HT1080 (cell line): Measurements from ENCODE around the gene LLGL1. TPM values are rescaled to one million over a fixed set of nuclear protein-coding genes. Genes with fewer than 3 reads are reported as not detected.

ENCODE experiments used
- DNase-seq: peaks from one replicate; pipeline ENCODE4 v3.0.0-alpha.2; 2015; ENCODE audit warnings: low read depth
- total RNA-seq: library from RNA; depleted of rRNA; stranded (reverse); fragments of >200 nt; shearing (Covaris generic); gene quantifications from 2 replicates; pipeline ENCODE4 v1.2.3, GENCODE V29; 2014

LLGL1 gene
- total RNA-seq, 1 experiment from 2014 or later: 39.3 TPM

DNA sequence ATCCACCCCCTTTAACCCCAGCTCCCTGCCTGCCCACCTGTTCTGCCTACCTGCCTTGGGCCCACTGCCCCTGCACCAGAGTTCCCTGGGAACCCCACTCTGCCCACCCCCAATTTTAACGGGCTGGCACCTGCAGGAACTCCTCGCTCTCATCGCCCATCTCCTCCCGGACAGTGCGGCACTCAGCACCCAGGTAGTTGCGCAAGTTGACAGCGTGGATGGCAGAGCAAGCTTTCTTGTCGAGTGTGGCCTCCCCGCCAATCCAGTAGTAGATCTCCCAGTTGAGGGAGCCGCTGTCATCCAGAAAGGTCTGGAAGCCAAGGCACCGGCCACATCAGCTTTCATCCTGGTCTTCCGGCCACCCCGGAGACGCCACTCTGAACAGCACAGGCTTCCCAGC lies 25.3 kb downstream of the LLGL1 start:
- DNase-seq: no peak

DNA sequence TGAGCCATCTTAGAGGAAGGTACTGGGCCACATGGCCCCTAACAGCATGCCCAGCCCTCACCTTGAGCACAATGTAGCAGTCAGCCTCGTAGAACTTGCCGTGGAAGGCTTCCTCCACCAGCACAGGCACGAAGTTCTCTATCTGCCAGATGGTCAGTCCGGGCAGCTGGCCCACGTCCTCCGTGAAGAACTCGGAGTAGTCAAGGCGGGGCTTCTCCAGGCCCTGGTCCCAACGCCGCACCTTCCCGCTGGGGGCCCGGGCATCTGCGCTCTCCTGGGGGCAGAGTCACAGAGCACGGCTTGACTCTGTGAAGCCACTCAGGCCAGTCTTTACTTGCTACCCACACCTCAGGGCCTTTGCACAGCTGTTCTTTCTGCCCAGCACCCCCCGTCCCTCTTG lies 25.8 kb downstream of the LLGL1 start:
- no peak for DNase-seq

DNA sequence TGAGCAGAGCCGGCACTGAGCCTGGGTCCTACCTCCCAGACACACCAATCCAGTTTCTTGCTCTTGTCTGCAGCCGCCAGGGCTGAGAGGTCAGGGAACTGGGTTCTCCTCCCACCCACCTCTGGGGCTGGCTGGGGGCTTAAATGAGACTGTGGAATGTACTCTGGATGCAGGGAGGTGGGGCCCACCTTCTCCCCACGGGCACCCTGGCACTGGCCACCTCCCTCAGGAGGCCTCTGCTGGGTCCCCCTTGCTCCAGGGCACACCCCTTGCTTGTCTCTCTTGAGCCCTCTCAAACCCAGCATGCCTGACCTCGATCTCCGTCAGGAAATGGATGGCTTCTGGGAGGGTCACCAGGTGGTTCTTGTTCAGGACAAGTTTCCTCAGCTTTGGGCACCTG lies 26.7 kb downstream of the LLGL1 start:
- DNase-seq: no peak

DNA sequence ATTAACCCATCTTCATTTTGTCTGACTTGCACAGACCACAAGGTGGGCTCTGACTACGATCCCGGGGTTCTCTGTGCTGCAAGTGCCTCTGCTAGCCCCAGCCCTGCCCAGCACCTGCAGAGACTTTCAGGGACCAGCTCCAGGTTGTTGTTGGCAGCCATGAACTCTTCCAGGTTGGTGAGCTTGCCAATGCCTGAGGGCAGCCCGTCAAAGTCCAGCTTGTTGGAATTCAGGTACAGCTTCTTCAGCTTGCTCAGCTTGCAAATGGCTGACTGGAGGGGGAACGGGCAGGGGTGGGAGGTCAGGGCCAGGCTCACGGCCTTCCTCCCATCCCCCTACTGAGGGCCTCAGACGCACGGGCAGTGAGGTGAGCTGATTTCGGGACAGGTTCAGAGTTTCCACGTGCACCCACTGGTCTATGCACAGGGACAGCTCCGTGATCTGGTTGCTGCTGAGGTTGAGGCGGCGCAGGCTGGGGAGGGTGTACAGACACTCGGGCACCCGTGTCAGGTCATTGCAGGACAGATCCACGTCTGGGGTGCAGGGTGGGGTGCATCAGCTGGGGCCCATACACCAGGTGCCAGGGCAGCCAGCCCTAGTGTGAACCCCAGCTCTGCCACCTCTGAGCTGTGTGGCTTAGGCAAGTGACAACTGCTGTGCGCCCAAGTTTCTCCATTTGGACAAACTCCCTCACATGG lies 27.9 kb downstream of the LLGL1 start:
- DNase-seq: no peak

DNA sequence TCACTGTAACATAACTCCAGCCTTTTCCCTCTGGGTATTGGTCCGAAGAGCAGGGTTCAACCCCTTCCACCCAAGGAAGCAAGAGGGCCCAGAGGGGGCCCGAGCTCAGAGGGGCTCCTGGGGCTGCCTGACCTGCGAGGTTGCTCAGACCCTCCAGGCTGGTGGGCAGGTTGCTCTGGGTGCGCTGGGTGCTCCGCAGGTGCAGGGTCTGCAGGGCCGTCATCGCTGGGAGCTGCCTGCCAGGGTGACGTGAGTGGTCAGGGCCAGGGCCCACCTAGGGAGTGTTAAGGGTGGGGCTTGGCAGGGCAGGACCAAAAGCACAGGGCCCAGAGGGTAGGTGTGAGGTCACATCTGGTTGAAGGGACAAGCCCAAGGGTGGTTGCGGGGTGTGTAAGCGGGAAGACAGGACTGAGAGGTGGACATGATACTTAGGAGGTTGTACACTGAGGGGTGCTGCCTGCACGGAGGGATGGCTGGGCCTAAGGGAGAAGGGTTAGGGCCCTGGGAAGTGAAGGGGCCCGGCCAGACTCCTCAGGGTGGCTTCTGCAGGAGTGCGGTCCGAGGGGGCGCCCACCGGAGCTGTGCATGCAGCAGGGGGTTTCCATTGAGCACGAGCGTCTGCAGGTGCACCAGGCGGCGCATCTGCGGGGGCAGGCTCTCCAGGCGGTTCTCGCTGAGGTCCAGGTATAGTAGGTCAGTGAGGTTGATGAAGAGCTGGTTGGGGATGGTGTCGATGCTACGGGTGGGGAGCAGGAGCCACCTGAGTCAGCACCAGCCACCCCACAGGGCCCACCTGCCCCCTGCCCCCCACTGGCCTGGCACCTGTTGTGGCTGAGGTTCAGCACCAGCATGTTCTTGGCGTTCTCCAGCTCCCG lies 28.7 kb downstream of the LLGL1 start:
- no peak for DNase-seq

DNA sequence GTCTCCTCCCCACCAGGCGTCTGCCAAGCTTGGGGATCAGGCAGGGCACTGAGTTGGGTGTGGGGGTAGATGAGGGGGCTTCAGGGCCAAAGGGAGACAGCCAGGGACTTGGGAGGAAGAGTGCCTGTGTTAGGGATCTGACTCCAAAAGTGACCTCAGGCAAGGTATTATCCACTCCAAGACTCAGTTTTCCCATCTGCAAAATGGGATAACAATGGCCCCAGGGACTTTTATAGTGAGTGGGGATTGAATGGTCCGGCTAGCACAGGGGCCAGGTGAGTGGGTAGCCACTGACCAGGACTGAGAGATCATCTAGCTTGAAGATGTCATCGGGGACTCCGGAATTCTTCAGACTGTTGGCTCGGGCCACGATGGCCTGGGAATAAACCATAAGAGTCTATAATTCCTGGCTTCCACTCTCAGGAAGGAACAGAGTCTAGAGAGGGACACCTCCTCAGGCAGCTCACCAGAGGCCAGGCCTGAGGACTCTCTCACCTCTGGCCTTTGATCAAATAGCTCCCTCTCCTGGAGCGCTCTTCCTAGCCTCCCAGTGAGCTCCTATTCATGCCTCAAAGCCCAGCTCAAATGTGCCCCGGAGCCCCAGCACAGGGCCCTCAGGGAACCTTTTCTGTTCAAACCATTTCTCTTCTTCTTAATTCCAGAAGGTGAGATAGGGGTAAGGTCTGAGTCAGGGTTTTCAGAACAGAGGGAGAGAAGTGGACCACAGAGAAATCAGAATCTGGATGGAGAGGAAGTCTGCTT lies 29.6 kb downstream of the LLGL1 start:
- no peak for DNase-seq

DNA sequence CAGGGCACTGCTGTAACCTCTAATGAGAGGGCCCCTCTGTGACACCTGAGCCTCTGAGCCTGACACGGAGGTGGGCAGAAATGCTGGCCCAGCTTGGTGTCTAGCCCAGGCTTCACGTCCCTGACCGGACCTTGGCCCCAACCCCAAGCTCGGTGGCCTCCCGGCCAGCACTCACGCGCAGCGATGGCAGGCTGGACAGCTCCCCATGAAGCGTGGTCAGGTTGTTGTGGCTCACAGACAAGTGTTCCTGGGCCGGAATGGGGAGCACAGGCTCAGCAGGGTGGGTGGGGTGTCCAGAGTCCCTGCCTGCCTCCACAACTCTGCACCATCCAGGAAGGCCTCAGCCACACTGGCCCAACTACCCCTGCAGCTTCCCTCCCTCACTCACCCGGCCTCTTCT lies 30.9 kb downstream of the LLGL1 start:
- no peak for DNase-seq

DNA sequence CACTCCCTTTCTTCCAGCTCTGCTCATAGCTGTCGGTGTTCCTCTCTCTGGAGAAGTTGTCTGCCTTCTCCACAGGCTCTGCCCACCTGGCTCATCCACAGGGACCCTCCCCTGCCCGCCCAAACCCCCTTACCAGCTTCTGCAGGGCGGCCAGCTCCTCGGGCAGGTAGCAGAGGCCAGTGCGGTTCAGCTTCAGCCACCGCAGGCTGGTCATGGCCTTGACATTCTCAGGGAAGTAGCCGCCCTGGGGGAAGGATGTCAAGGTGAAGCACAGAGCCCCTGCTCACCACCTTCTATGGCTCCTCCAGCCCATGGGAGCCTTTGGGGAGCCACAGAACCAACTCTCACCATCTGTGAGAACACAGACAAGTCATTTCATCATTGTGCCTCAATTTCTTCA lies 31.3 kb downstream of the LLGL1 start:
- no peak for DNase-seq

DNA sequence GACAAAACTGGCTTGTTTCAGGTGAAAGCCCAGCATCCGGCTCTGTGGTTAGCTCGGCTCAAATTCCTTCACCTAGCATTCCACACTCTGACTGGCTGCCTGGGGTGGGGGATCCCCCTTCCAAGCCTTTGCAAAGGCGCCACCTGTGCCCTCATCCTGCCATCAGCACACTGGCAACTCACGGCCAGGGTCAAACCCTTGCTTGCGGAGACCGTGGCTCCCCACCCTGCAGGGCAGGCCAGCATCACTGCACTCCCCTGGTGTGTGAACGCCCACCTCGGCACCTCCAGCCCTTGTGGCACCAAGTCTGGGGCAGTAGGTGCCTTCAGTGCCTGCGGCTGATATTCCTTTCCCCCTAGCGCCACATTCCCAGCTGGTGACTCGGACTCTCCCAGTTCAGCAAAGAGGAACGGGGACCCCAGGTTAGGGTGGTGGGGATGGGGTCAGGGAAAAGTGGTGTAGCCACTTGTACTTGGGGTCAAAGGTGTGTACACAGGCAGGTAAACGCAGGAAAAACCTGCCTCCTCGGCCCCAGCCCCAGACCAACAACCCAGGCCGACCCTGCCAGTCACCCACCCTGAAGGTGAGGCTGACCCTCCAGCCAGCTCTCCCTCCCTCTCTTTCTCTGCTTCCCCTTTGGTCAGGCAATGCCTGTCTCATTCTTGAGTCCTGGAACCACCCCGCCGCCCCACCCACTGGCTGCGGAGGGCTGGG lies 32.0 kb downstream of the LLGL1 start:
- DNase-seq: no peak

DNA sequence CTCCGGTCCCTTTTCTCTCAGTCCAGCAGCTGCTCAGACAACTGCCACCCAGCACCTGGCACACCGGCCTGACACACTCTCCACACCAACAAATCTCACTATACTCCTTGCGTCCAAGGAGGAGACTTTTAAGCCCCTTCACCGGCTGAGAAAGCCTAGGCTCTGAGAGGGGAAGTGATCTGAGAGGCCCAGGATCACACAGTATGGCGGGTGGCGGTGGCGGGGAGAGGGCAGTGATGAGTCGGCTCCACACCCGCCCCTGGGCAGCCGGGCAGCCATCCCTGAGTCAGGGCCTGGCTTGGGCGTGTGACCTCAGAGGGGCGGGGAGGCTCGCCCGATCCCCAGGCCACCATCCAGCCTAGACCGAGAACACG lies 32.5 kb downstream of the LLGL1 start:
- DNase-seq: peak; percentile 77

DNA sequence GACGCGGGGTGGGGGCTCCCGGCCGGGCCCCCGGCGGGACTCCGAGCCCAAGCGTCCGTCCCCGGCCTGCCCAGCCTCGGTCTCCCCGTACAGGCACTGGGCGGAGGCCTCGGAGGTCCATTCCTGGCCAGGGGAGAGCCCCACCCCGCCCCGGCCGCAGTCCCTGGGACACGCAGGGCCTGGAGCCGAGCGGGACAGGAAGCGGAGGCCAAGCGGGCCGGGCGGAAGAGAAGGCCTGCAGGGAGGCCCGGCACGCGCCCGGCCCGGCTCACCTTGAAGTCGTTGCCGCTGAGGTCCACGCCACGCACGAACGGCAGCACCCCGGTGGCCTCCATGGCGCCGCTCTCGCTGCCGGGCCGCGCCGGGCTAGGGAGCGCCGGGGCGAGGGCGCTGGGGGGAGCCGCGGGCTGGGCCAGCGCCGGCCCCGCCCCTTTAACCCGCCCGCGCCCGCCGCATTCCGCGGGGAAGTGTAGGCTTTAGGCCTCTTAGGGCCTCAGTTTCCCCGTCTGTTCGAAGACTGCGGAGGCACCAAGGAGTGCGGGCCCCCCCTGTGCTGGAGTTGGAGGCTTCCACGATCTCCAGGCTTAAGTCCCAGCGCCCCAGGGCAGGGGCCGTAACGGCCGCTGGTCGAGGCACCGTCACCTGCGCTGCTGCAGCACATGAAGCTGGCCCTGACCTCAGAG lies 33.1 kb downstream of the LLGL1 start, which contains the start of gene FLII:
Gene FLII (minus strand): TSS at position 383 of the 683 bp plus-strand sequence. CDS start 48 bp downstream, at position 335.
- DNase-seq: no peak

DNA sequence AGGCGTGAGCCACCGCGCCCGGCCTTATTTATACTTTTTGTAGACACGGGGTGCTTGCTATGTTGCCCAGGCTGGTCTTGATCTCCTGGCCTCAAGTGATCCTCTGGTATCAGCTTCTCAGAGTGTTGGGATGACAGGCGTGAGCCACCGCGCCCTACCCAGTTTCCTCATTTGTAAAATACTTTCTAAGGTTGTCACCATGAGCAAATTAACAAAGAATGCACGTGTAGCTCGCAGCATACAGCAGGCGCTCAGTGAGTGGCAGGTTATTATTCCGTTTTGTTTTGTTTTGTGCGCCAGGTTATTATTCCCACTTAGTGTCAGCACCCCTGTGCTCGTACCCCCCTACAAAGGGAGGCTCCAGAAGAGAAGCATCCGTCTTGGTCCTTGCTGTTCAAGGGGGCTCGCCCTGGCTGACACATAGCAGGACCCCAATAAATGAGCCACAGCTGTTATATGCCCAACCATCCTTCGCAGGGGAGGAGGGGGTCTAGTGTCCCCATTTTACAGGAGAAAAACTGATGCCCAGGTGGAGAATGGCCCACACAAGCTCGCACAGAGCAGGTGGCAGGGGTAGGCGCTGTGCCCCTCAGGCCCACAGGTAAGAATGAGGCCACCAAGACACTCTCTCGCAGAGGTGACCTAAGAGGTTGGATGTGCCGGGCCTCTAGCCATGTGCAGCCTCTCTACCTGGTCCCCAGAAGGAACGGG lies 34.3 kb downstream of the LLGL1 start:
- DNase-seq: peak; percentile 56

DNA sequence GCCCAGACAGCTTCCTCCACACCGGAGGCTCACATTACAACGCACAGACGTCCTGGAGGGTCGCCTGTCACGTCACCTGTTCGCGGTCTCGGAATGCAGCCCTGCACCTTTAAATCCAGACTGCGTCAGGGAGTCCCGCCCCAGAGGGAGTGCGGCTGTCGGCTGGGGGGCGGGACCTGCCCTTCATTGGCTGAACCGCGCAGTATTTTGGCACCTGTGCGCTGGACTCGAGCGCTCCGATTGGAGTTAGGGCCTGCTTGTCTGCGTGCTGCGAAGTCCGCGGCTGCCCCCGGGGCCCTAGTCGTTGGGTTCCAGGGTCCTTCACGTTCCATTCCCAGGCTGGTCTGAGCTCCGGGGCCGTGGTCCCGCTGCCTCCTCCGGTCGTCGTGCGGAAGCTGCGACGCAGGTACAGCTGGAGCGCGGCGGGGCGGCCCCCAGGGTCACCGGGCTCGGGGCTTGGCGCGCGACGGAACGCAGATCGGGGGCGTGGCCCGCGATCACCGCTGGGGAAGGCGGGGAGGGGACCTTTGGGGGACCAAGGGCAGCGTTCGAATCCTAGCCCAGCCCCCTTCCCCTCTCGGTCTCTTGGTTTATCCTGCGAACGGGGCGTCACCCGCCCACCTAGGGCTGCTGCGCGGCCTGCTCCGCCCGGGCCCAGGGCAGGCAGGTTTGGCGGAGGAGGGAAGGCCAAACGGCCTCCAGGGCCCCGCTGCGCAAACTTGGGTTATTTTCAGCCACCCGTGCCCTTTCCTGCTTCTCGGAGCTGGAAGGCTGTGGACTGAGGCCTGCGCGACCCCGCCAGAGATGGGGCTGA lies 35.1 kb downstream of the LLGL1 start, which contains the start of gene MIEF2:
Gene MIEF2 (plus strand): TSS at position 331 of the 814 bp plus-strand sequence. CDS start 2,059 bp downstream, outside the sequence.
- DNase-seq: peak; percentile 93

DNA sequence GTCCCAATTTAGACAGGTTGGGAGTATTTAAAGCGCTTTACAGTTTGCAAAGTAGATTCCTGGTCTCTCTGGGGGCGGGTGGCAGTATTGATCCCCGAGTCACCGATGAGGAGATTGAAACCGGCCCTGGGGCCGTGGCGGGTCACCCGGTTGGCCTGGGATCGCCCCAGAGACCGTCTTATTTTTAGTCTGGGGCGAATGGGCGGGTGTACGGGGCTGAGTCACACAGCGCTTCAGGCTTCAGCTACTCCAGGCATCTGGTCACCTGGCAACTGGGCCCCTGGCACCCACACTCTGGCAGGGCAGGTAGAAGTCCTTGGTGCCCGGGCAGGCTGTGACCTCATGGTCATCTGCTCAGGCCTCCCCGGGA lies 35.7 kb downstream of the LLGL1 start:
- DNase-seq: peak; percentile 58

DNA sequence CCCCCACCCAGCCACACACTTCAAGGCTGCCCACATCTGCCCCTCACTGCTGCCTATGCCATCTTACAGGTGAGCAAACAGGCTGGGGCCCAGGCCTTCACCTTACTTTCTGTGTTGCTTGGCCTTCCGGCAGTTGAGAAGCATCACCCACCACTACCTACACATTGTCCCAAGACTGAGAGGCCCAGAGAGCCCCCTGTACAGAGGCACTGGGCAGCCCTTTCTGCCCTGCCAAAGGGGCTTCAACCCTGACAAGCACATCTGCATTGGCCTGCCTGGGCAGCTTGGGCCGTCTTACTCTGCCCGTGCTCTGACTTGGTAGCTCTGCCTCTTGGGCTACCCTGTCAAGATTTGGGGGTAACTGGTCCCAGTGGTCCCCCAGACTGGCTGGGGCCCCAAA lies 36.2 kb downstream of the LLGL1 start:
- no peak for DNase-seq

DNA sequence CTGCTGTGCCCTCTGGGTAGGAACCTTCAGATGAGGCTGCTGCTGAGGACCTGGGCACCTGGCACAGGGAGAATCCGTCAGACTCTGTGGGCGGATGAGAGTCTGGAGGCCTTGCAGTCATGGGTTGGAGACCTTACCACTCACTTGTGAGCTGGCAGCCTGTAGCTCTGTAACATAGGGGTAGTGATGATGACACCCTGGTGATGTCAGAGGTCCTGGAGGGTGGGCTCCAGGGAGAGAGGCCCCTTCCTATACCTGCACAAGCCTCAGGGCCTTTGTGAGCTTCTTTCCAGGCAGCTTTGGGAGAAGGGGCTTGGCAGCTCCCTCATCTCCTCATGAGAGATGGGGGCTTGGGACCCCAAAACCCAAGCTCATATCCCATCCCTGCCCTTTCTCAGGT lies 36.7 kb downstream of the LLGL1 start:
- no peak for DNase-seq

DNA sequence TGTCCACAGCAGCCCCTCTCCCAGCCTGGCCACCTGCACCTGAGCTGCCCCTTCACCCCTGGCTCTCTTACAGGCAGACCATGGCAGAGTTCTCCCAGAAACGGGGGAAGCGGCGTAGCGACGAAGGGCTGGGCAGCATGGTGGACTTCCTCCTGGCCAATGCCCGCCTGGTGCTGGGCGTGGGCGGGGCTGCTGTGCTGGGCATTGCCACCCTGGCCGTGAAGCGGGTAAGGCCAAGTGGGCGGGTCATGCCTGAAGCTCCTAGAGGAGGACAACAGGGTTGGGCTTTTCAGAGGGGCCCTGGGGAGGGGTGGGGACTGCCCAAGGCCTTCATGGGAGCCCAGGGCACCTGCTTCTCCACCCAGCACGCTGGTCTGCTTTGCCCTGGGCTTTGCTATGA lies 37.2 kb downstream of the LLGL1 start:
- no peak for DNase-seq

DNA sequence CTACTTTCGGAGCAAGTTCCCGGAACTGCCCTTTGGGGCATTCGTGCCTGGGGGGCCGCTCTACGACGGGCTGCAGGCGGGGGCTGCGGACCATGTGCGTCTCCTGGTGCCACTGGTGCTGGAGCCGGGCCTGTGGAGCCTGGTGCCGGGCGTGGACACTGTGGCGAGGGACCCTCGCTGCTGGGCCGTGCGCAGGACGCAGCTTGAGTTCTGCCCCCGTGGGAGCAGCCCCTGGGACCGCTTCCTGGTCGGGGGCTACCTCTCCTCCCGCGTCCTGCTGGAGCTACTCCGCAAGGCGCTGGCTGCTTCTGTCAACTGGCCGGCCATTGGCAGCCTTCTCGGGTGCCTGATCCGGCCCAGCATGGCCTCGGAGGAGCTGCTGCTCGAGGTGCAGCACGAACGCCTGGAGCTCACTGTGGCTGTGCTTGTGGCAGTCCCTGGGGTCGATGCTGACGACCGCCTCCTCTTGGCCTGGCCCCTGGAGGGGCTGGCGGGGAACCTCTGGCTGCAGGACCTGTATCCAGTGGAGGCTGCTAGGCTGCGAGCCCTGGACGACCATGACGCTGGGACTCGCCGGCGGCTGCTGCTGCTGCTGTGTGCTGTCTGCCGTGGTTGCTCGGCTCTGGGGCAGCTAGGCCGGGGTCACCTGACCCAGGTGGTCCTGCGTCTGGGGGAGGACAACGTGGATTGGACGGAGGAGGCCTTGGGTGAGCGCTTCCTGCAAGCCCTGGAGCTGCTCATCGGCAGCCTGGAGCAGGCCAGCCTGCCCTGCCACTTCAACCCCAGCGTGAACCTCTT lies 38.6 kb downstream of the LLGL1 start:
- DNase-seq: no peak
